Endothelial cell of umbilical vein (primary cell): Measurements from ENCODE around the gene MED17. TPM values are rescaled to one million over a fixed set of nuclear protein-coding genes. Genes with fewer than 3 reads are reported as not detected.

Source experiments
- BruUV-seq: library from RNA; stranded (reverse); fragments of 400-500 nt; replicated peaks from 2 replicates; lab custom pipeline; 2021; lab: Mats Ljungman, UMichigan
- CTCF ChIA-PET: fragments of 300-600, 350-600 bp; sonication (Branson Sonifier 250); formaldehyde crosslinking; loops from one replicate; lab custom pipeline; 2021; ENCODE audit warnings: antibody characterized with exemption, inconsistent platforms; lab: Charles Lee
- POLR2A ChIA-PET: fragments of 300-600, 350-600 bp; sonication (Branson Sonifier 250); formaldehyde crosslinking; loops from one replicate; lab custom pipeline; 2021; ENCODE audit warnings: antibody characterized with exemption, inconsistent platforms; lab: Charles Lee
- DNase-seq: peaks from one replicate; pipeline ENCODE4 v3.0.0-alpha.2; 2011; ENCODE audit warnings: low read depth, low spot score
- FAIRE-seq: peaks from 2 replicates; lab custom pipeline; 2011; peaks lifted over from hg19 to GRCh38; lab: Jason Lieb, UNC
- H2AFZ ChIP-seq: 2 replicates; pipeline ENCODE4 v1.6.0; 2012; ENCODE audit warnings: low read depth, low read length, control low read depth, inconsistent platforms
- H3K27ac ChIP-seq: 2 replicates; pipeline ENCODE4 v1.5.1; 2011; ENCODE audit warnings: low read depth, mild to moderate bottlenecking, control low read depth, low read length, moderate library complexity; ENCODE audit not compliant: insufficient read depth
- H3K27me3 ChIP-seq, 2 experiments: 2 replicates each; pipeline versions ENCODE4 v1.6.0 to v1.6.1; 2011; ENCODE audit warnings: low read length in 2 of 2, mixed read lengths in 1 of 2; ENCODE audit not compliant: control insufficient read depth in 2 of 2, insufficient read depth in 2 of 2
- H3K36me3 ChIP-seq, 2 experiments: 2 replicates in 1 of 2; 3 replicates in 1 of 2; pipeline ENCODE4 v1.5.1; 2011; ENCODE audit warnings: low read length in 2 of 2, mild to moderate bottlenecking in 1 of 2, moderate library complexity in 1 of 2; ENCODE audit not compliant: control insufficient read depth in 2 of 2, insufficient read depth in 2 of 2; ENCODE audit errors: extremely low read depth in 1 of 2
- H3K4me1 ChIP-seq: 3 replicates; pipeline ENCODE4 v1.5.1; 2011; ENCODE audit warnings: mild to moderate bottlenecking, low read length; ENCODE audit not compliant: control insufficient read depth, insufficient read depth; ENCODE audit errors: extremely low read depth
- H3K4me2 ChIP-seq: 2 replicates; pipeline ENCODE4 v1.6.1; 2011; ENCODE audit warnings: low read length, control low read depth, mixed read lengths; ENCODE audit not compliant: insufficient read depth
- H3K4me3 ChIP-seq, 3 experiments: fragments of 200-600 bp in 1 of 3; sonication (generic), shearing (Covaris generic) in 1 of 3; replicated peaks in 1 of 3; 2 replicates each; pipeline ENCODE4 v1.5.1; 2011 to 2016; ENCODE audit warnings: control low read depth in 3 of 3, low read length in 3 of 3, mild to moderate bottlenecking in 2 of 3, inconsistent platforms in 1 of 3, low read depth in 1 of 3, moderate library complexity in 1 of 3; ENCODE audit not compliant: insufficient read depth in 1 of 3
- H3K79me2 ChIP-seq: 2 replicates; pipeline ENCODE4 v1.6.0; 2012; ENCODE audit warnings: low read length, inconsistent platforms; ENCODE audit not compliant: control insufficient read depth, insufficient read depth
- H3K9ac ChIP-seq: replicated peaks from 2 replicates; pipeline ENCODE3; 2011; ENCODE audit warnings: low read length, control low read depth; ENCODE audit not compliant: insufficient read depth; ENCODE audit errors: extremely low read depth
- H3K9me1 ChIP-seq: replicated peaks from 3 replicates; pipeline ENCODE4 v1.6.0; 2011; ENCODE audit warnings: mild to moderate bottlenecking, low read length; ENCODE audit not compliant: control insufficient read depth, insufficient read depth; ENCODE audit errors: extremely low read depth
- H3K9me3 ChIP-seq: replicated peaks from 2 replicates; pipeline ENCODE4 v1.5.1; 2012; ENCODE audit warnings: low read length, inconsistent platforms; ENCODE audit not compliant: control insufficient read depth, insufficient read depth
- H4K20me1 ChIP-seq: replicated peaks from 2 replicates; pipeline ENCODE3; 2011; ENCODE audit warnings: mild to moderate bottlenecking, low read length; ENCODE audit not compliant: control insufficient read depth, insufficient read depth; ENCODE audit errors: extremely low read depth
- EZH2 ChIP-seq: IDR thresholded peaks from 2 replicates; pipeline ENCODE4 v1.6.1; 2012; ENCODE audit warnings: borderline replicate concordance, low read depth, mild to moderate bottlenecking, moderate library complexity, low read length, inconsistent platforms; ENCODE audit not compliant: severe bottlenecking
- FOS ChIP-seq: IDR thresholded peaks from 2 replicates; pipeline ENCODE4 v1.6.1; 2011; ENCODE audit warnings: mild to moderate bottlenecking, low read length, moderate library complexity, borderline replicate concordance; ENCODE audit not compliant: insufficient read depth
- GATA2 ChIP-seq: IDR thresholded peaks from 2 replicates; pipeline ENCODE4 v1.7.0; 2011; ENCODE audit warnings: low read depth, mild to moderate bottlenecking, moderate library complexity, mixed read lengths, low read length; ENCODE audit not compliant: insufficient read length, insufficient read depth
- JUN ChIP-seq: IDR thresholded peaks from 2 replicates; pipeline ENCODE4 v1.6.1; 2011; ENCODE audit warnings: borderline replicate concordance, low read depth; ENCODE audit not compliant: insufficient read length, insufficient read depth
- MYC ChIP-seq: IDR thresholded peaks from one replicate; pipeline ENCODE4 v1.6.1; 2011; ENCODE audit warnings: mild to moderate bottlenecking, low read depth, low read length
- POLR2A ChIP-seq: IDR thresholded peaks from 2 replicates; pipeline ENCODE4 v1.6.1; 2012; ENCODE audit warnings: low read depth, mild to moderate bottlenecking, control low read depth, low read length
- POLR2AphosphoS5 ChIP-seq: IDR thresholded peaks from 2 replicates; pipeline ENCODE4 v1.6.1; 2012; ENCODE audit warnings: low read depth, mild to moderate bottlenecking, control low read depth, low read length, moderate library complexity; ENCODE audit not compliant: insufficient read depth
- dilution Hi-C: fragments of 300-500 bp; cut with MboI; formaldehyde crosslinking; loops from one replicate; pipeline ENCODE4 v1.15.0; 2019; ENCODE audit warnings: low sequenced_read_pairs; ENCODE audit not compliant: extremely low pct_ligation_motif_present
- intact Hi-C: fragments of 100-400 bp; cut with micrococcal nuclease; formaldehyde crosslinking; loops from one replicate; pipeline ENCODE4 v1.10.0; 2022
- polyA plus RNA-seq, 4 experiments: library from polyadenylated mRNA; depleted of rRNA in 3 of 4; stranded (reverse) in 3 of 4; unstranded in 1 of 4; fragments of >200 nt; gene quantifications; 2 replicates each; pipeline versions ENCODE4 v1.2.1 to v1.2.3, GENCODE V29; 2011 to 2012; ENCODE audit warnings: missing spikeins in 1 of 4
- total RNA-seq: library from RNA; stranded (reverse); gene quantifications from 2 replicates; pipeline ENCODE4 v1.2.3, GENCODE V29; 2021
- TF ChIP-seq, protein P1 (sequence below): IDR thresholded peaks from 2 replicates; pipeline ENCODE4 v1.6.1; 2011; ENCODE audit not compliant: insufficient read depth, insufficient read length
- TF ChIP-seq, protein P2 (sequence below), 2 donors: IDR thresholded peaks; 1 replicate in 1 of 2; 2 replicates in 1 of 2; pipeline ENCODE4 v1.5.1; 2011; ENCODE audit warnings: low read length in 2 of 2, mild to moderate bottlenecking in 2 of 2, moderate library complexity in 2 of 2, control low read depth in 1 of 2, inconsistent platforms in 1 of 2, low read depth in 1 of 2; ENCODE audit not compliant: insufficient read depth in 1 of 2; ENCODE audit errors: extremely low read depth in 1 of 2

The MED17 gene
- total and polyA plus RNA-seq, 2 donors (not counting 3 experiments of a cell fraction or from before 2014, with no cell fraction given): 11.3 to 40.6 TPM

DNA sequence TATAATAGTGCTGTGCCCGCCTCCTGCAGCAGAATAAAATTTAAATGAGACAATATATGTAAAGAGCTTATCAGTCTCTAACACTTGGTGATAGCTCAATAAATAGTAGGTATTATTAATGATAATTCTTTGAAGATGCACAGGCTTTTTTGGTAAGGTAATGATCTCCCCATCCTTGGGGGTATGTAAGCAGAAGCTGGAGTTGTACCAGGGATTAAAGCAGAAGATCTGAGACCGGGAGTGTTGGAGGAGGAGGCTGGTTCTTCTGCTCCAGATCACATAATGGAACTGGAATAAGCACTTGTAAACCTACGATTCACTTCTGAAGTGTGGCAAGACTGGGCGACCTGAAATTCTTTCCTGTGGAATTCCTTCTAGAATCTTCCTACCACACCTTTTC, 58.0 kb downstream of the MED17 start:
- no peak for TF ChIP-seq FOS
- no peak for TF ChIP-seq MYC
- no peak for TF ChIP-seq GATA2
- TF ChIP-seq JUN: no peak

DNA sequence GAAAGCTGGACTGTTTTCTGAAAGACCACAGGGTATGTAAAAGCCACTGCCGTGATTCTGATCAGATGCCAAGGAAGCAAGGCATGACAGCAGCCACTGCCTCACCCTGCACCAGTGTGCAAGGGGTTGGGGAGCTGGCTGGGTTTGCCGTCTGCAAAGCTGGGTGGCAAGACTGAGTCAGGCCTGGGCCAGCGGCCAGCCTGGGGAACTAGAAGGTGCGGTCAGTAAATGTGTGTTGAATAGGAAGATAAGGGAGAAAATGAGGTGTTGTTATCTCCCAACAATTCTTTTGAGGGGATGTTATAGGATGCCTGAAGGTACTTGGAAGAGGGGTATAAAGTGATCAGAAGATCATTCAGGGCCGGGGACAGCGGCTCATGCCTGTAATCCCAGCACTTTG, 58.4 kb downstream of the MED17 start:
- dilution Hi-C loops (no loop called here), intact Hi-C loops (no loop called here)
- Histone ChIP-seq H2AFZ (no peak overlapping the region), H3K4me2 (no peak overlapping the region), H3K79me2 (no peaks in the 10 kb centered on the region), H3K36me3 (no peaks in the 10 kb centered on the region), H3K4me3 (no peak overlapping the region), H3K9me3 (no peaks in the 10 kb centered on the region), H3K27me3 (peaks cover 0 to 3% of the 10 kb centered on the region in 2 experiments), H3K4me1 (no peaks in the 10 kb centered on the region), H4K20me1 (no peaks in the 10 kb centered on the region), H3K9ac (no peak overlapping the region), H3K27ac (no peak overlapping the region), H3K9me1 (no peaks in the 10 kb centered on the region)
- ChIA-PET CTCF (interaction anchor here (0.9 kb wide), 1 partner anchor 15 kb away, joined by 4 read pairs; no protein-coding TSS in a partner anchor), POLR2A (no interaction called here)
- DNase-seq (peak; percentile 9), FAIRE-seq (no peak)
- TF ChIP-seq, protein P1, sequence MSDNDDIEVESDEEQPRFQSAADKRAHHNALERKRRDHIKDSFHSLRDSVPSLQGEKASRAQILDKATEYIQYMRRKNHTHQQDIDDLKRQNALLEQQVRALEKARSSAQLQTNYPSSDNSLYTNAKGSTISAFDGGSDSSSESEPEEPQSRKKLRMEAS: no peak
- TF ChIP-seq FOS: no peak
- no peak for TF ChIP-seq EZH2
- no peak for TF ChIP-seq POLR2A
- TF ChIP-seq, protein P2, sequence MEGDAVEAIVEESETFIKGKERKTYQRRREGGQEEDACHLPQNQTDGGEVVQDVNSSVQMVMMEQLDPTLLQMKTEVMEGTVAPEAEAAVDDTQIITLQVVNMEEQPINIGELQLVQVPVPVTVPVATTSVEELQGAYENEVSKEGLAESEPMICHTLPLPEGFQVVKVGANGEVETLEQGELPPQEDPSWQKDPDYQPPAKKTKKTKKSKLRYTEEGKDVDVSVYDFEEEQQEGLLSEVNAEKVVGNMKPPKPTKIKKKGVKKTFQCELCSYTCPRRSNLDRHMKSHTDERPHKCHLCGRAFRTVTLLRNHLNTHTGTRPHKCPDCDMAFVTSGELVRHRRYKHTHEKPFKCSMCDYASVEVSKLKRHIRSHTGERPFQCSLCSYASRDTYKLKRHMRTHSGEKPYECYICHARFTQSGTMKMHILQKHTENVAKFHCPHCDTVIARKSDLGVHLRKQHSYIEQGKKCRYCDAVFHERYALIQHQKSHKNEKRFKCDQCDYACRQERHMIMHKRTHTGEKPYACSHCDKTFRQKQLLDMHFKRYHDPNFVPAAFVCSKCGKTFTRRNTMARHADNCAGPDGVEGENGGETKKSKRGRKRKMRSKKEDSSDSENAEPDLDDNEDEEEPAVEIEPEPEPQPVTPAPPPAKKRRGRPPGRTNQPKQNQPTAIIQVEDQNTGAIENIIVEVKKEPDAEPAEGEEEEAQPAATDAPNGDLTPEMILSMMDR (IDR thresholded peaks at IDR 0.05; ENCODE audit: extremely low read depth in 1 of 2, insufficient read depth in 1 of 2, low read depth in 1 of 2, low read length in 2 of 2): no peak
- no peak for TF ChIP-seq GATA2
- TF ChIP-seq MYC: no peak
- no peak for TF ChIP-seq POLR2AphosphoS5
- no peak for TF ChIP-seq JUN
- BruUV-seq: no TSS peak

More for the DNA sequence above, 58.0 kb downstream of the MED17 start:
- no peak overlapping the region for H3K27ac ChIP-seq
- DNase-seq (no peak), FAIRE-seq (no peak)
- H3K9me1 ChIP-seq: no peaks in the 10 kb centered on the region
- H2AFZ ChIP-seq: no peak overlapping the region
- POLR2A ChIA-PET: no interaction called here
- H3K4me2 ChIP-seq: no peak overlapping the region
- no peaks in the 10 kb centered on the region for H3K9me3 ChIP-seq
- dilution Hi-C loops (no loop called here), intact Hi-C loops (no loop called here)
- peaks cover 0 to 3% of the 10 kb centered on the region in 2 experiments for H3K27me3 ChIP-seq
- H3K4me3 ChIP-seq: no peak overlapping the region
- CTCF ChIA-PET: interaction anchor here (0.9 kb wide), 1 partner anchor 15 kb away, joined by 4 read pairs; no protein-coding TSS in a partner anchor
- H3K9ac ChIP-seq: no peak overlapping the region
- no peaks in the 10 kb centered on the region for H3K79me2 ChIP-seq
- no peaks in the 10 kb centered on the region for H3K4me1 ChIP-seq
- no peaks in the 10 kb centered on the region for H4K20me1 ChIP-seq
- no peaks in the 10 kb centered on the region for H3K36me3 ChIP-seq
- no TSS peak for BruUV-seq
